Mesenchymal stem cell (in vitro differentiated cells and primary cell): Measurements from ENCODE around the gene CSPG4.

Experiments
- DNase-seq: peaks from one replicate; pipeline ENCODE4 v3.0.0-alpha.2; 2013
- H2AFZ ChIP-seq: one replicate; pipeline ENCODE4 v1.6.1; 2013; ENCODE audit warnings: low read depth, mild to moderate bottlenecking, control low read depth, inconsistent platforms, low read length, moderate library complexity
- H2AK5ac ChIP-seq: 2 replicates; pipeline ENCODE4 v1.6.1; 2013; ENCODE audit warnings: low read length, moderate library complexity, mild to moderate bottlenecking, inconsistent platforms; ENCODE audit not compliant: severe bottlenecking
- H2BK120ac ChIP-seq: one replicate; pipeline ENCODE4 v1.6.1; 2013; ENCODE audit warnings: low read depth, mild to moderate bottlenecking, inconsistent platforms, low read length, moderate library complexity
- H2BK12ac ChIP-seq, 2 experiments: one replicate each; pipeline ENCODE4 v1.6.1; 2013; ENCODE audit warnings: inconsistent platforms in 2 of 2, low read length in 2 of 2, mild to moderate bottlenecking in 2 of 2, moderate library complexity in 2 of 2, control low read depth in 1 of 2
- H2BK15ac ChIP-seq: one replicate; pipeline ENCODE4 v1.6.1; 2013; ENCODE audit warnings: mild to moderate bottlenecking, low read depth, inconsistent platforms; ENCODE audit not compliant: poor library complexity, severe bottlenecking
- H2BK5ac ChIP-seq: 2 replicates; pipeline ENCODE4 v1.6.1; 2013; ENCODE audit warnings: low read depth, mild to moderate bottlenecking, low read length, control low read depth, inconsistent platforms; ENCODE audit not compliant: poor library complexity, severe bottlenecking
- H3K14ac ChIP-seq, 2 experiments: one replicate each; pipeline ENCODE4 v1.6.1; 2013; ENCODE audit warnings: inconsistent platforms in 2 of 2, low read length in 2 of 2, control low read depth in 1 of 2, mild to moderate bottlenecking in 1 of 2, moderate library complexity in 1 of 2
- H3K18ac ChIP-seq, 2 experiments: one replicate each; pipeline ENCODE4 v1.6.1; 2013; ENCODE audit warnings: inconsistent platforms in 2 of 2, low read length in 2 of 2, control low read depth in 1 of 2, low read depth in 1 of 2, mild to moderate bottlenecking in 1 of 2
- H3K23ac ChIP-seq, 2 experiments: one replicate each; pipeline ENCODE4 v1.6.1; 2013; ENCODE audit warnings: inconsistent platforms in 2 of 2, low read length in 2 of 2, mild to moderate bottlenecking in 2 of 2, moderate library complexity in 2 of 2, control low read depth in 1 of 2
- H3K27ac ChIP-seq: 2 replicates; pipeline ENCODE4 v1.5.1; 2013; ENCODE audit warnings: mild to moderate bottlenecking, moderate library complexity, low read length, control low read depth, inconsistent platforms; ENCODE audit not compliant: poor library complexity, severe bottlenecking
- H3K27me3 ChIP-seq, 2 experiments: 2 replicates each; pipeline versions ENCODE4 v1.6.1 to v1.7.0; 2013; ENCODE audit warnings: low read length in 2 of 2, mild to moderate bottlenecking in 2 of 2, moderate library complexity in 2 of 2, control low read depth in 1 of 2, inconsistent platforms in 1 of 2; ENCODE audit not compliant: control insufficient read depth in 1 of 2, insufficient read depth in 1 of 2
- H3K36me3 ChIP-seq, 2 experiments: 2 replicates each; pipeline versions ENCODE4 v1.6.1 to v1.7.0; 2013; ENCODE audit warnings: low read length in 2 of 2, control low read depth in 1 of 2, inconsistent platforms in 1 of 2, low read depth in 1 of 2, mild to moderate bottlenecking in 1 of 2; ENCODE audit not compliant: insufficient read depth in 2 of 2, control insufficient read depth in 1 of 2
- H3K4ac ChIP-seq, 2 experiments: one replicate each; pipeline ENCODE4 v1.6.1; 2013; ENCODE audit warnings: inconsistent platforms in 2 of 2, low read length in 2 of 2, mild to moderate bottlenecking in 2 of 2, moderate library complexity in 2 of 2, control low read depth in 1 of 2, low read depth in 1 of 2
- H3K4me1 ChIP-seq: 2 replicates; pipeline ENCODE4 v1.6.1; 2013; ENCODE audit warnings: low read depth, low read length, control low read depth; ENCODE audit not compliant: control insufficient read depth, insufficient read depth
- H3K4me2 ChIP-seq: 2 replicates; pipeline ENCODE4 v1.6.1; 2013; ENCODE audit warnings: low read length, mild to moderate bottlenecking, inconsistent platforms; ENCODE audit not compliant: poor library complexity, severe bottlenecking
- H3K4me3 ChIP-seq, 2 experiments: 2 replicates each; pipeline versions ENCODE4 v1.5.1 to v1.7.0; 2013; ENCODE audit warnings: low read length in 2 of 2, mild to moderate bottlenecking in 2 of 2, control low read depth in 1 of 2, low read depth in 1 of 2; ENCODE audit not compliant: insufficient read depth in 1 of 2
- H3K79me1 ChIP-seq: replicated peaks from 2 replicates; pipeline ENCODE4 v1.6.1; 2013; ENCODE audit warnings: mild to moderate bottlenecking, control low read depth, low read length, inconsistent platforms; ENCODE audit not compliant: poor library complexity, severe bottlenecking
- H3K9ac ChIP-seq: 2 replicates; pipeline ENCODE4 v1.7.0; 2013; ENCODE audit warnings: mild to moderate bottlenecking, low read length, moderate library complexity
- H3K9me3 ChIP-seq: 2 replicates; pipeline ENCODE4 v1.7.0; 2013; ENCODE audit warnings: mild to moderate bottlenecking, low read length; ENCODE audit not compliant: control insufficient read depth
- H4K8ac ChIP-seq: one replicate; pipeline ENCODE4 v1.6.1; 2013; ENCODE audit warnings: inconsistent platforms, mild to moderate bottlenecking, low read length, moderate library complexity
- H4K91ac ChIP-seq: one replicate; pipeline ENCODE4 v1.6.1; 2013; ENCODE audit warnings: mild to moderate bottlenecking, low read length, inconsistent platforms
- WGBS: methylation state at CpG from one replicate; pipeline ENCODE4 v1.1.7; 2013; ENCODE audit warnings: mixed read lengths; 5-methylcytosine and 5-hydroxymethylcytosine counted together

Gene CSPG4

DNA sequence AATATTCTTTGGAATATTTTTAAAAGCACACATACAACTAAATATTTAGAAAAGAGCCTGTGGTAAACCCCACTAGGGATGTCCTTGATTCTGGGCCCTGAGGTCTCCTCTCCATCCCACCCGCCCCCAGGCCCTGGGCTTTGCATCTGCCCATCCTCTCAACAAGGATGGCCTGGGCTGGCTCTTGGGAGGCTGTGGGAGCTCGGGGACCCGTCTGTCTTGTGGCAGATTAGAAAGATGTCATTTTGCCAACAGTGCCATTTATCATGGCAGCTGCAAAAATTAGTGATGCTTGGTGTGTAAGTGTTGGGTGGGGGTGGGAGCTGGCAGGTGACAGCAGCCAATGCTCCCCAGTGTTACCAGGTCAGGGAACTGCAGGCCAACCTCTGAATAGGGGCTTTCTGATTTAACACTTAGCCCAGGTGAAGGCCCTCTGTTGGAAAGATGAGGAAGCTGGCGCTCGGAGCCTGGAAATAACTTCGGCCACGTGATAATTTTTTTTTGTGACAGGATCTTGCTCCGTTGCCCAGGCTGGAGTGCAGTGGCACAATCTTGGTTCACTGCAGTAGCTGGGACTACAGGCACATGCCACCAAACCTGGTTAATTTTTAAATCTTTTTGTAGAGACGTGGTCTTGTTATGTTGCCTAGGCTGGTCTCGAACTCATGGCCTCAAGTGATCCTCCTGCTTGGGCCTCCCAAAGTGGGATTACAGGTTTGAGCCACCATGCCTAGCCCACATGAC, 16.9 kb upstream of the CSPG4 start:
- no peak for DNase-seq
- no peak overlapping the region for H2BK12ac ChIP-seq
- H2BK120ac ChIP-seq = no peak overlapping the region
- peaks cover 7% of the 10 kb centered on the region for H3K79me1 ChIP-seq
- H2BK5ac ChIP-seq = no peak overlapping the region
- H4K91ac ChIP-seq = no peak overlapping the region
- no peak overlapping the region for H3K4me2 ChIP-seq
- H3K9me3 ChIP-seq = no peaks in the 10 kb centered on the region
- H3K36me3 ChIP-seq = no peaks in the 10 kb centered on the region
- no peak overlapping the region for H3K18ac ChIP-seq
- no peak overlapping the region for H2BK15ac ChIP-seq
- H2AFZ ChIP-seq = no peak overlapping the region
- no peak overlapping the region for H3K23ac ChIP-seq
- H3K4me3 ChIP-seq = no peak overlapping the region
- no peak overlapping the region for H2AK5ac ChIP-seq
- H3K27ac ChIP-seq = no peak overlapping the region
- no peak overlapping the region for H3K9ac ChIP-seq
- no peak overlapping the region for H3K14ac ChIP-seq
- H3K27me3 ChIP-seq = no peaks in the 10 kb centered on the region
- H4K8ac ChIP-seq = no peak overlapping the region
- peaks cover 23% of the 10 kb centered on the region for H3K4me1 ChIP-seq
- WGBS = 96% methylated on average over 10 of the region's 10 CpGs
- no peak overlapping the region for H3K4ac ChIP-seq

DNA sequence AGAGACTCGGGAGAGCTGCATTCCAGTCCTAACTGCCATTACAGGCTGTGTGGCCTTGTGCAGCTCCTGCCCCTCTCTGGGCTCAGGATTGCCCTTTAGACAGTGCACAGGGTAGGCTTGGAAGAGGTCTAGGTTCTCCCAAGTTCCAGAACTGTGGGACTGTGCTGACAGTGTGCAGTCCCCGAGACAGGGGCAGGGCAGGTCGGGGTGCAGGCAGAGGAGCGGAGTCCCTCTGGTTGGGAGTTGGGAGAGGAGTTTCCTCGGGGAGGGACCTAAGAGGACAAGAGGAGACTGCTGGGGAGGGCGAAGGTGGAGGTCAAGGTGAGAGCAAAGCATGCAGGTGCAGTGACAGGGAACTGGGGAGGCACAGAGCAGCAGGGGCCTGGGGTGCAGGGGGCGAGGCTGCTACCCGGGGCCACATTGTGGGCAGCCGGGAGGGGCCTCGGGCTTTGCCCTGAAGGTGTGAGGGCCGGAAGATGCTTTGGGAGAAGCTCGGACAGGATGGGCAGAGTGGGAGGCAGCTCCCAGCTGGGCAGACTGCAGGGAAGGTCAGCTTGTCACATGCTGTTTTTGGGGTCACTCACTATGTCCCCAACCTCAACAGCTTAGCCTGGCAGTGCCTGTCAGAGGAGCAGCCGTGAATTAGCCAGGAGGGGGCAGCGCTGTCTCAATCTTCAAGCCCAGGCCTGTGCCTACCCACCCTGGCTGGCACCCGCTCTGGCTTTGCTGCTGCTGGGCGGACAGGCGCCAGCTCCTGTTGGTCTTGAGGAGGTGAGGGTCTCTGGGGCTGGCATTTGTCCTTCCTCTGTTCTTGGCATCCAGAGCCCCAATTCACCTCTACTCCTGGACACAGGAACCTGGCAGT, 15.4 kb upstream of the CSPG4 start:
- H3K36me3 ChIP-seq = no peaks in the 10 kb centered on the region
- H3K4me3 ChIP-seq = no peak overlapping the region
- H2BK15ac ChIP-seq = peak overlapping the region; percentile 44
- no peak overlapping the region for H3K9ac ChIP-seq
- H3K18ac ChIP-seq = no peak overlapping the region
- 78% methylated on average over 14 of the region's 17 CpGs for WGBS
- H3K27me3 ChIP-seq = no peaks in the 10 kb centered on the region
- no peak overlapping the region for H3K4ac ChIP-seq
- H2BK5ac ChIP-seq = no peak overlapping the region
- H2BK12ac ChIP-seq = peak overlapping the region; percentile 6 to 19
- no peak overlapping the region for H3K14ac ChIP-seq
- no peak overlapping the region for H3K27ac ChIP-seq
- H3K4me1 ChIP-seq = peaks cover 22% of the 10 kb centered on the region
- no peaks in the 10 kb centered on the region for H3K9me3 ChIP-seq
- peak; percentile 41 for DNase-seq
- H2AFZ ChIP-seq = no peak overlapping the region
- no peak overlapping the region for H3K23ac ChIP-seq
- no peak overlapping the region for H3K4me2 ChIP-seq
- peak overlapping the region; percentile 19 for H4K8ac ChIP-seq
- no peak overlapping the region for H2AK5ac ChIP-seq
- no peak overlapping the region for H2BK120ac ChIP-seq
- H3K79me1 ChIP-seq = peaks cover 4% of the 10 kb centered on the region
- no peak overlapping the region for H4K91ac ChIP-seq

DNA sequence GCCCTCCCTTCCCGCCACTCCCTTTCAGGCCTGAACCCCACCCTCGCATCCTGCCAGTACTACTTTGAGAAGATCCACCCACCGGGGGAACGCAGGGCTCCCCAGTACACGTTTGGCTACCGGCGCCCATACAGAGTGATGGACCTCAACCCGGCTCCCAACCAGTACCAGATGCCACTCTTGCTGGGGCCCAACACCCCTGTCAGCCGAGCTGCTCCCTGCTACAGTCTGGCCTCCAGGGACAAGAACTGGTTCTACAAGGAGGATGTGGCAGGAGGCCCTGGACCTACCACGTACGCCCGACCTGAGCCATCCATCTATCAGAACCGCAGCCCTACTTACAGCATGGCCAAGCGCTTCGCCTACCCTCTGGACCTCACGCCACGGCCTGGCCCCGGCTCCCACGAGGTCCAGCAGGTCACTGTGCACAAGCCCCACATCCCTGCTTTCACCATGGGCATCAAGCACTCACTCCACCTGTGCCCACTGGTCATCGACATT, 14.4 kb upstream of the CSPG4 start:
- Histone ChIP-seq H2AK5ac (no peak overlapping the region), H3K4me2 (no peak overlapping the region), H4K91ac (peak overlapping the region; percentile 7), H3K14ac (peak overlapping the region in 1 of 2 experiments; percentile 18), H3K27me3 (no peaks in the 10 kb centered on the region), H3K9me3 (no peaks in the 10 kb centered on the region), H3K79me1 (no peaks in the 10 kb centered on the region), H4K8ac (no peak overlapping the region), H2BK120ac (no peak overlapping the region), H2BK15ac (no peak overlapping the region), H3K18ac (no peak overlapping the region), H2BK12ac (no peak overlapping the region), H2AFZ (no peak overlapping the region), H3K4me1 (peaks cover 16% of the 10 kb centered on the region), H3K36me3 (no peaks in the 10 kb centered on the region), H3K23ac (no peak overlapping the region), H3K4me3 (no peak overlapping the region), H3K27ac (no peak overlapping the region), H2BK5ac (no peak overlapping the region), H3K4ac (no peak overlapping the region), H3K9ac (no peak overlapping the region)
- no peak for DNase-seq
- WGBS = 94% methylated on average over 20 of the region's 20 CpGs
